GM12801 (cell line): ENCODE measurements around the gene PRKAG2.

ENCODE experiments used
- CTCF ChIP-seq: IDR thresholded peaks from one replicate; pipeline ENCODE4 v1.5.1; 2011; ENCODE audit warnings: control low read depth; ENCODE audit not compliant: insufficient read length; ENCODE audit errors: extremely low read depth

PRKAG2 gene

GRCh38 chr7:151767557-151767956 lies 109.4 kb downstream of the PRKAG2 start:
- no peak for TF ChIP-seq CTCF

GRCh38 chr7:151764056-151764920 lies 112.6 kb downstream of the PRKAG2 start:
- TF ChIP-seq CTCF = no peak

GRCh38 chr7:151763420-151763984 lies 113.4 kb downstream of the PRKAG2 start:
- TF ChIP-seq CTCF = no peak

- TF ChIP-seq CTCF = no peak
These were observed 114.2 kb downstream of the PRKAG2 start for GRCh38 chr7:151762583-151763245.

GRCh38 chr7:151761957-151762356 lies 115.0 kb downstream of the PRKAG2 start:
- no peak for TF ChIP-seq CTCF

- no peak for TF ChIP-seq CTCF
These were observed 115.7 kb downstream of the PRKAG2 start for GRCh38 chr7:151761231-151761630.

- TF ChIP-seq CTCF = no peak
These were observed 117.3 kb downstream of the PRKAG2 start for GRCh38 chr7:151759591-151760042.
